Astrocyte (in vitro differentiated cells and primary cell): ENCODE results near the gene PLPP3. TPM values are rescaled to one million over a fixed set of nuclear protein-coding genes. Genes with fewer than 3 reads are reported as not detected.

Experiments
- DNase-seq: peaks from one replicate; pipeline ENCODE4 v3.0.0-alpha.2; 2010; ENCODE audit warnings: low read depth
- FAIRE-seq: peaks from 2 replicates; lab custom pipeline; 2011; peaks lifted over from hg19 to GRCh38; lab: Jason Lieb, UNC
- H2AFZ ChIP-seq: 2 replicates; pipeline ENCODE4 v1.6.0; 2012; ENCODE audit warnings: low read depth, low read length, inconsistent platforms
- H3K27ac ChIP-seq: 2 replicates; pipeline ENCODE4 v1.5.1; 2011; ENCODE audit warnings: low read depth, low read length, inconsistent platforms
- H3K27me3 ChIP-seq: 2 replicates; pipeline ENCODE4 v1.6.0; 2011; ENCODE audit warnings: low read length, inconsistent platforms; ENCODE audit not compliant: insufficient read depth
- H3K36me3 ChIP-seq: 2 replicates; pipeline ENCODE4 v1.5.1; 2011; ENCODE audit warnings: low read length, inconsistent platforms; ENCODE audit not compliant: insufficient read depth
- H3K4me1 ChIP-seq: 2 replicates; pipeline ENCODE4 v1.5.1; 2011; ENCODE audit warnings: low read length, inconsistent platforms; ENCODE audit not compliant: insufficient read depth
- H3K4me2 ChIP-seq: 2 replicates; pipeline ENCODE4 v1.6.0; 2012; ENCODE audit warnings: low read length, inconsistent platforms
- H3K4me3 ChIP-seq: 2 replicates; pipeline ENCODE4 v1.5.1; 2011; ENCODE audit warnings: low read depth, mild to moderate bottlenecking, low read length, inconsistent platforms; ENCODE audit not compliant: insufficient read depth
- H3K79me2 ChIP-seq: 2 replicates; pipeline ENCODE4 v1.6.0; 2012; ENCODE audit warnings: mild to moderate bottlenecking, low read length, inconsistent platforms; ENCODE audit not compliant: insufficient read depth
- H3K9ac ChIP-seq: 2 replicates; pipeline ENCODE4 v1.6.0; 2012; ENCODE audit warnings: mild to moderate bottlenecking, low read length, inconsistent platforms
- H3K9me3 ChIP-seq: 2 replicates; pipeline ENCODE4 v1.5.1; 2012; ENCODE audit warnings: low read depth, mild to moderate bottlenecking, low read length, inconsistent platforms; ENCODE audit not compliant: insufficient read depth
- H4K20me1 ChIP-seq: 2 replicates; pipeline ENCODE4 v1.6.0; 2012; ENCODE audit warnings: low read length, inconsistent platforms; ENCODE audit not compliant: insufficient read depth
- H3K27ac Mint-ChIP-seq: one replicate; pipeline ENCODE4 v1.8.0; 2021; ENCODE audit warnings: mild to moderate bottlenecking, mixed read lengths; ENCODE audit not compliant: unreplicated experiment
- H3K27me3 Mint-ChIP-seq: one replicate; pipeline ENCODE4 v1.8.0; 2021; ENCODE audit warnings: low read depth, mixed read lengths; ENCODE audit not compliant: unreplicated experiment
- H3K36me3 Mint-ChIP-seq: one replicate; pipeline ENCODE4 v1.8.0; 2021; ENCODE audit warnings: low read depth, mixed read lengths; ENCODE audit not compliant: unreplicated experiment
- H3K4me1 Mint-ChIP-seq: one replicate; pipeline ENCODE4 v1.8.0; 2021; ENCODE audit warnings: low read depth, mixed read lengths; ENCODE audit not compliant: unreplicated experiment
- H3K4me3 Mint-ChIP-seq: one replicate; pipeline ENCODE4 v1.8.0; 2021; ENCODE audit warnings: mild to moderate bottlenecking, moderate library complexity, mixed read lengths; ENCODE audit not compliant: unreplicated experiment
- H3K9me3 Mint-ChIP-seq: one replicate; pipeline ENCODE4 v1.8.0; 2021; ENCODE audit warnings: mild to moderate bottlenecking, mixed read lengths; ENCODE audit not compliant: unreplicated experiment
- EZH2 ChIP-seq: IDR thresholded peaks from 2 replicates; pipeline ENCODE4 v1.6.1; 2012; ENCODE audit warnings: mild to moderate bottlenecking, low read length, inconsistent platforms; ENCODE audit not compliant: insufficient read depth
- total RNA-seq: library from RNA; stranded (reverse); gene quantifications from 2 replicates; pipeline ENCODE4 v1.2.1, GENCODE V29; 2021
- TF ChIP-seq, protein P1 (sequence below): IDR thresholded peaks from 2 replicates; pipeline ENCODE4 v1.5.1; 2011; ENCODE audit warnings: low read depth, mild to moderate bottlenecking, inconsistent platforms, low read length, moderate library complexity; ENCODE audit not compliant: insufficient read depth

PLPP3 gene
- total RNA-seq, 1 donor from 2014 or later = 2.2 TPM

DNA sequence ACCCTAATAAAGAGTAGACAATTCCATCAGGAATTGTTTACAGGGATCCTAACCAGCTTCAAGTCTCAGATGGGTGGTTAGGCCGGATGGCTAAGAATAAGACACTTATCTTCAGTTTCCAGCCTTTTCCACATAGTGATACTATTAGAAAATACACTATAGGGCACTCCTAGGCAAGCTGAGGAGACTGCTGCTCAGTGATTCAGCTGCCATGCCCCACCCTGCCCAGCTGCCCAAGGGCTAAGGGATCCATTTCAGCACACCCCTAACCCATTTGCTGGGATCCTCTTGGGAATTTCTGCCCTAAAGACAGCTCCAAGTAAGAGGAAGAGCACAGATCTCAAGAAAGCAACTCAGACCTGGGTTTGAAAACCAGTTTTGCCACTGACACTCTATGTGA, 31.9 kb downstream of the PLPP3 start:
- Histone ChIP-seq H3K36me3 (no peaks in the 10 kb centered on the region), H3K79me2 (peaks cover 10% of the 10 kb centered on the region), H3K4me1 (no peaks in the 10 kb centered on the region), H3K4me2 (no peak overlapping the region), H3K27ac (no peak overlapping the region), H3K9me3 (no peaks in the 10 kb centered on the region), H3K4me3 (no peak overlapping the region), H3K9ac (no peak overlapping the region), H4K20me1 (peaks cover 37% of the 10 kb centered on the region), H3K27me3 (no peaks in the 10 kb centered on the region), H2AFZ (no peak overlapping the region)
- FAIRE-seq (no peak), DNase-seq (no peak)
- H3K4me3 Mint-ChIP-seq = no peak overlapping the region
- H3K27me3 Mint-ChIP-seq = peaks cover 7% of the 10 kb centered on the region
- H3K4me1 Mint-ChIP-seq = no peaks in the 10 kb centered on the region
- no peaks in the 10 kb centered on the region for H3K36me3 Mint-ChIP-seq
- no peak overlapping the region for H3K27ac Mint-ChIP-seq
- TF ChIP-seq, protein P1, sequence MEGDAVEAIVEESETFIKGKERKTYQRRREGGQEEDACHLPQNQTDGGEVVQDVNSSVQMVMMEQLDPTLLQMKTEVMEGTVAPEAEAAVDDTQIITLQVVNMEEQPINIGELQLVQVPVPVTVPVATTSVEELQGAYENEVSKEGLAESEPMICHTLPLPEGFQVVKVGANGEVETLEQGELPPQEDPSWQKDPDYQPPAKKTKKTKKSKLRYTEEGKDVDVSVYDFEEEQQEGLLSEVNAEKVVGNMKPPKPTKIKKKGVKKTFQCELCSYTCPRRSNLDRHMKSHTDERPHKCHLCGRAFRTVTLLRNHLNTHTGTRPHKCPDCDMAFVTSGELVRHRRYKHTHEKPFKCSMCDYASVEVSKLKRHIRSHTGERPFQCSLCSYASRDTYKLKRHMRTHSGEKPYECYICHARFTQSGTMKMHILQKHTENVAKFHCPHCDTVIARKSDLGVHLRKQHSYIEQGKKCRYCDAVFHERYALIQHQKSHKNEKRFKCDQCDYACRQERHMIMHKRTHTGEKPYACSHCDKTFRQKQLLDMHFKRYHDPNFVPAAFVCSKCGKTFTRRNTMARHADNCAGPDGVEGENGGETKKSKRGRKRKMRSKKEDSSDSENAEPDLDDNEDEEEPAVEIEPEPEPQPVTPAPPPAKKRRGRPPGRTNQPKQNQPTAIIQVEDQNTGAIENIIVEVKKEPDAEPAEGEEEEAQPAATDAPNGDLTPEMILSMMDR = no peak
- no peak for TF ChIP-seq EZH2
- no peaks in the 10 kb centered on the region for H3K9me3 Mint-ChIP-seq

DNA sequence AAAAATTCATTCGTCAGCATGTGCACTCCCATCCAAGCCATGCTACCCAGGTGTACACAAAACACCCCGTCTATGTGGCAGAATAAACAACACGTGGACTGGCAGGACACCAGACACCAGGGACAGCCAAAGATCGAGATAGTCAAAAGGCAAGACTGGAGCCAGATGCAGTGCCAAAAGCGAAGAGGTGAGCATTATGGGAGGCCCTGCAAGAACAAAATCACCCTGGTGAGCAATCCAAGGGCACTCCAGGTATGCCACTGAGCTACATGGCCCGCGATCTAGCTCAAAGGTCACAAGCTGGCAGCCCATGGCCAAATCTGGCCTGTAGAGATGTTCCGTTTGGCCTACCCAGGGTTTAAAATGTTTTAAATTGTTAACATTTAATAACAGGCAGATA, 33.7 kb downstream of the PLPP3 start:
- Mint-ChIP-seq H3K9me3 (no peaks in the 10 kb centered on the region), H3K4me1 (no peaks in the 10 kb centered on the region), H3K36me3 (no peaks in the 10 kb centered on the region), H3K4me3 (no peak overlapping the region), H3K27ac (no peak overlapping the region), H3K27me3 (peaks cover 7% of the 10 kb centered on the region)
- Histone ChIP-seq H2AFZ (no peak overlapping the region), H3K9me3 (no peaks in the 10 kb centered on the region), H3K36me3 (no peaks in the 10 kb centered on the region), H3K79me2 (peaks cover 10% of the 10 kb centered on the region), H3K4me3 (no peak overlapping the region), H3K4me1 (no peaks in the 10 kb centered on the region), H3K9ac (no peak overlapping the region), H3K4me2 (no peak overlapping the region), H4K20me1 (peaks cover 26% of the 10 kb centered on the region), H3K27me3 (no peaks in the 10 kb centered on the region), H3K27ac (no peak overlapping the region)
- TF ChIP-seq, protein P1 = no peak
- TF ChIP-seq EZH2 = no peak
- FAIRE-seq (no peak), DNase-seq (no peak)

DNA sequence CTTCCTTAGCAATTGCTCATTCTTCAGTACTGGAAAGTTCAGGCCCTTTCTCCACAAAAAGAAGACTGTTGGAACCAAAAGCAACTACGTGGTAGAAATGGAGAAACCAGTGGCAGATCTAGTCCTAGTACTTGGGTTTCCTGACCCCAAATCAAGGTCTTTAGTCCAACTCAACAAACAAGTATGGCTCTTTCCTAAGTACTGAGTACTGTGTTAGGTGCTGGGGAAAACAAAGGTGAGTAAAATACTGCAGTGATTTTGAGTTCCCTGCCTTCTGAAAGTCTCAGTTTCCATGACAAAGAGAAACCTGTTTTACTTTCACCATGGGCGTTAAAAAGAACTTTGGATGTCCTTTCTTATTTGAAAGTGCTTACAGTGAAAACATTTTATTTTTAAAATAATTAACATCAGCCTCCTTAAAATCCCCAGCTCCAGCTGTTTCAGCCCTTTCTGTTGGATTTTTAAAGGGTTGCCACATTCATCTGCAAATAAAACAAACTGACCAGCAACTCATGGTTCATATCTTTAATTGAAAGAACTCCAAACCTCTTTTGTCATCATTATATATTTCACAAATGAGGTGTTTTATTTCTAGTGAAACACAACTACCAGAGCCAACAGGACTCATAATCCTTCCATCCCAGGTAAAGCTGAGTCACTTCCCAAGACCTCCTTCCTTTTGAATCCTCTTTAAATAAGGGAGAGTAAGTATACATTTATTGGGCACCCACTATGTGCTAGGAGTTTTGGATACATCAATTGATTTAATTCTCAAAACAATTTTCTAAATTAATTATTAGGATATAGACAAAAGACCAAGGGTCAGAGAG, 35.4 kb downstream of the PLPP3 start:
- no peaks in the 10 kb centered on the region for H3K27me3 ChIP-seq
- peaks cover 7% of the 10 kb centered on the region for H3K27me3 Mint-ChIP-seq
- H2AFZ ChIP-seq = no peak overlapping the region
- H3K79me2 ChIP-seq = peaks cover 10% of the 10 kb centered on the region
- no peaks in the 10 kb centered on the region for H3K36me3 Mint-ChIP-seq
- DNase-seq = no peak
- H3K9me3 Mint-ChIP-seq = no peaks in the 10 kb centered on the region
- no peaks in the 10 kb centered on the region for H3K36me3 ChIP-seq
- H3K9me3 ChIP-seq = no peaks in the 10 kb centered on the region
- FAIRE-seq = no peak
- no peak overlapping the region for H3K4me2 ChIP-seq
- no peak overlapping the region for H3K9ac ChIP-seq
- no peaks in the 10 kb centered on the region for H3K4me1 ChIP-seq
- no peak overlapping the region for H3K27ac Mint-ChIP-seq
- no peak overlapping the region for H3K27ac ChIP-seq
- H3K4me1 Mint-ChIP-seq = no peaks in the 10 kb centered on the region
- no peak overlapping the region for H3K4me3 Mint-ChIP-seq
- peaks cover 25% of the 10 kb centered on the region for H4K20me1 ChIP-seq
- no peak for TF ChIP-seq EZH2
- TF ChIP-seq, protein P1 = no peak
- no peak overlapping the region for H3K4me3 ChIP-seq
